BLaER1 (cell line): ENCODE measurements around the gene ACTR3.

Experiments
- H3K27ac ChIP-seq: shearing (Covaris generic); formaldehyde crosslinking; 2 replicates; pipeline ENCODE4 v1.8.1; 2022
- H3K27me3 ChIP-seq: shearing (Covaris generic); formaldehyde crosslinking; 2 replicates; pipeline ENCODE4 v1.8.1; 2022
- H3K36me3 ChIP-seq: shearing (Covaris generic); formaldehyde crosslinking; 2 replicates; pipeline ENCODE4 v1.8.1; 2022
- H3K4me1 ChIP-seq: shearing (Covaris generic); formaldehyde crosslinking; 2 replicates; pipeline ENCODE4 v1.8.1; 2022
- H3K4me2 ChIP-seq: shearing (Covaris generic); formaldehyde crosslinking; 2 replicates; pipeline ENCODE4 v1.8.1; 2022
- H3K4me3 ChIP-seq: shearing (Covaris generic); formaldehyde crosslinking; 2 replicates; pipeline ENCODE4 v1.8.1; 2022
- H3K9ac ChIP-seq: shearing (Covaris generic); formaldehyde crosslinking; 2 replicates; pipeline ENCODE4 v1.8.1; 2022
- H3K9me3 ChIP-seq: shearing (Covaris generic); formaldehyde crosslinking; 2 replicates; pipeline ENCODE4 v1.8.1; 2022
- H4K20me1 ChIP-seq: shearing (Covaris generic); formaldehyde crosslinking; 2 replicates; pipeline ENCODE4 v1.8.1; 2022
- Cebpa-rat ChIP-seq: shearing (Covaris generic); IDR thresholded peaks from 2 replicates; pipeline ENCODE4 v1.8.1; 2022

Gene ACTR3

DNA sequence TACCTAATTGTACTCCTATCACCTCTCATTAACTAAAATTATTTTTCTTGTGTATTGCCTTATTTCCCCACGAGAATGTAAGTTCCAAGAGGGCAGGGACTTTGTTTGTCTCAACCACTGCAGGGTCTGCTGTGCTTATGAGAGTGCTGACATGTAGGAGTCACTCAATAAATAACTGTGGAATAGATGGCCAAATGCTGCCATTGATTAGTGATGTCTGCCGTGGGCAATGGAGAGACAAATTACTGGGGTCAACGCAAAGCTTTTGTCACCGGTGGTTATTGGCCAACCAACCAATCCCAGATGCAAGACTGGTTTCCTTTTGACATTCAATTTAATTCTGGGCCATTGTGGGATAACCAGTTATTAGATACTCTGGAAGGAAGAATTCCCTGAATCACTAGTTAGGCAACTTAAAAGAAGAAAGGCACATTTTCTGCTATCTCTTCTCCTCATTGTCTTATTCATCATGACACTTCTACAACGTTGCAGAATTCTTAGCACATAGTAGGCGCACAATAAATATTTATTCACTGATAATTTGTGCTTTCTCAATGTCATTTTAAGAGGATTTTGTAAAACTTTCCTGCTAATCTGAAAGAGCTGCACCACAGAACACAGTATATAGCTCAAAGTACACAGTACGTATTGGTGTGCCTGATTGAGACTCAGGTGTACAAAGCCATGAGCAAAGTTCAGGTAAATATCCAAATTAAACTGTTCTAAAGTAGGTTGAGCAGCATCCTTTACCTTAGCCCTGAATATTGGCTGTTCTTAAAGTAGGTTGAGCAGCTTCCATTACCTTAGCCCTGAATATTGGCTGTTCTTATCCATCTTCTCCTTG is 95.9 kb downstream of the ACTR3 start:
- Histone ChIP-seq H4K20me1 (no peaks in the 10 kb centered on the region), H3K9me3 (no peaks in the 10 kb centered on the region)

GRCh38 chr2:113986762-113987290 is 96.9 kb downstream of the ACTR3 start:
- Histone ChIP-seq H3K9ac (no peak overlapping the region), H3K27me3 (no peaks in the 10 kb centered on the region), H3K9me3 (no peaks in the 10 kb centered on the region), H3K4me3 (no peak overlapping the region), H3K4me1 (no peaks in the 10 kb centered on the region), H3K27ac (no peak overlapping the region), H3K4me2 (no peak overlapping the region), H4K20me1 (no peaks in the 10 kb centered on the region), H3K36me3 (no peaks in the 10 kb centered on the region)
- TF ChIP-seq Cebpa-rat, result no peak

More for the DNA sequence above, 95.9 kb downstream of the ACTR3 start:
- TF ChIP-seq Cebpa-rat, result no peak
- Histone ChIP-seq H3K27ac (no peak overlapping the region), H3K36me3 (no peaks in the 10 kb centered on the region), H3K27me3 (no peaks in the 10 kb centered on the region), H3K4me2 (no peak overlapping the region), H3K4me1 (no peaks in the 10 kb centered on the region), H3K9ac (no peak overlapping the region), H3K4me3 (no peak overlapping the region)

DNA sequence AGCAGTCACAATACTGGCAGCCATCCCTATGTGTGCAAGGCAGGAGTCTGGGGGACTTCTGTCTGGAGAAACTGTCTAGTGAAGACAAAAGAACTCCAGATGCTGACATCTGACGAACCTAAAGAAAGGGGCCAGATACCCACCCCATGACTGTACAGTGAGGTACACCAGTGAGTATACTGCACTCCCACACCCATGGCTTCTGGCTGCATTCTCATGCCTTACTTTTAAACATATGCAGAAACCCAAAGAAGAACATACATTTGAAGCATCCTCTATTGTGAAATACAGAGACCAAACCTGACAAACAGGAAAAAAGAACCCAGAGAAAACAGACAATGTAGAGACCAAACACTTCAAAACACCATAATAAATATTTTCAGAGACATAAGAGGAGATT is 102.2 kb downstream of the ACTR3 start:
- H3K27me3 ChIP-seq, result no peaks in the 10 kb centered on the region
- H3K4me2 ChIP-seq, result no peak overlapping the region
- no peak overlapping the region for H3K9ac ChIP-seq
- H3K27ac ChIP-seq, result no peak overlapping the region
- no peaks in the 10 kb centered on the region for H4K20me1 ChIP-seq
- no peaks in the 10 kb centered on the region for H3K9me3 ChIP-seq
- no peaks in the 10 kb centered on the region for H3K4me1 ChIP-seq
- TF ChIP-seq Cebpa-rat, result no peak
- no peak overlapping the region for H3K4me3 ChIP-seq
- H3K36me3 ChIP-seq, result no peaks in the 10 kb centered on the region

DNA sequence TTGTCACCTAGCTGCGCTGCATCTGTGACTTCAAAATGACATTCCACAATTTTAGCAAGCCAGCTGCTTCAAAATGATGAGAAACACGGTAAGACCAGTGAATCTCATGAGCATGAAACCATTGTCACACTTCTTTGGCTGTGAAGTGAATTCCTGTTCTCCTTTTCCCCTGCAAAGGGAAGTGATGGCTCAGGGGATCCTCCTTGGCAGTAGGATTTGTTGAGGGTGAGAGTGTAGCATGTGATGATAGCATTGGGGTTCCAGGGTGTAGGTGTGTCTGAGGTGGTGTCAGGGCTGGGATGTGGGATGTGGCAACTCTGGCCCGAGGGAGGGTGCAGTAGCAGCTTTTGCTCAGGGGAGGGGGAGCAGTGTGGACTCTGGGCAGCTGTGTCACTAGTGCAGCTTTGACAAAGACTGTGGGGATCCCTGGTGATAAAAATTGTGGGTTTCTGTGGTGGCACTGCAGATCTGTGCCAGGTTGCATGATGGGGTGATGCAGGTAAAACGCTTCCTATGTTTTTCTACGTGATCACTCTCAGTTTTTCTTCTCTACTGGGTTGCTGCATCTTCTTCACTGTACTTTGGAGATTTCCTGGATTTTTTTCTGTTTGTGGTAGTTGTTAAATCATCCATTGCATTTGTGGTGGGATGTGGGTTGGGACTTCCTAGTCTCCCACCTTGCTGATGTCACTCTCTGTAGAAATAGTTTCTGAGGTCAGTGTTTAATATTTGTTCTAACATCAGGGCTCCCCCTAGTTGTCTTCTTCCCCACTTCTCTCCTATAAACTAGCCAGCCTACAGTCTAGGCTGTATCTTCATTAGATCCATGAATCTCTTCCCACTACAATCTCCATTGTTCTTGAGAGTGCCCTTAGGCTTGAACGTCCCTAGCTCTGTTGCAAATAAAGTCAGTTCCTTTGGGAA is 107.0 kb downstream of the ACTR3 start:
- H3K27me3 ChIP-seq, result no peaks in the 10 kb centered on the region
- H3K4me3 ChIP-seq, result no peak overlapping the region
- no peak for TF ChIP-seq Cebpa-rat
- H3K36me3 ChIP-seq, result no peaks in the 10 kb centered on the region
- H3K9ac ChIP-seq, result no peak overlapping the region
- H3K4me2 ChIP-seq, result no peak overlapping the region
- H3K27ac ChIP-seq, result no peak overlapping the region
- no peaks in the 10 kb centered on the region for H4K20me1 ChIP-seq
- H3K4me1 ChIP-seq, result no peaks in the 10 kb centered on the region
- no peaks in the 10 kb centered on the region for H3K9me3 ChIP-seq

GRCh38 chr2:114001152-114001551 is 111.3 kb downstream of the ACTR3 start:
- Histone ChIP-seq H3K36me3 (no peaks in the 10 kb centered on the region), H4K20me1 (no peaks in the 10 kb centered on the region), H3K4me3 (no peak overlapping the region), H3K27me3 (no peaks in the 10 kb centered on the region), H3K9ac (no peak overlapping the region), H3K27ac (no peak overlapping the region), H3K4me2 (no peak overlapping the region), H3K9me3 (no peaks in the 10 kb centered on the region), H3K4me1 (0 out of 2 replicates have a peak, but pooled peaks cover 4% of the 10 kb centered on the region)
- no peak for TF ChIP-seq Cebpa-rat

DNA sequence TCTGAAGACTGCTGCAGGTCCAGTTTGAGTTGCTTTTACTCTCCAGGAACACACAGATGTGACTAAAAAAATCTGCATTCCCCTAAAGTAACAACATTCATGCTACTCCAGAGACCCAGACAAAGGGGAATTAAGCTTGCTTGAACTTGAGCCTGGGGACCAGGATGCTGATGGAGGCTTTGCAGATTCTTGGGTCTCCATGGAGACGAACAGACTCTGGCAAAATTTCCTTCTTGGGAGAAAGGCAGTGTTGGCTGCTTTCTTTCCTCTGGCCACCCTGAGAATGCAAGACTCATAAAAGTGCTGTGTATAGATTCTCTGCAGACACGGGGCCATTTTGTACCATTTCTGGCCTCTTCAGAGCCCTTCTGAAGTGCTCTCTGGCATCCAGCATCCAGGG is 112.0 kb downstream of the ACTR3 start:
- TF ChIP-seq Cebpa-rat, result no peak
- no peak overlapping the region for H3K9ac ChIP-seq
- no peak overlapping the region for H3K4me3 ChIP-seq
- no peaks in the 10 kb centered on the region for H3K9me3 ChIP-seq
- no peaks in the 10 kb centered on the region for H3K27me3 ChIP-seq
- no peak overlapping the region for H3K27ac ChIP-seq
- H4K20me1 ChIP-seq, result no peaks in the 10 kb centered on the region
- 0 out of 2 replicates have a peak, but pooled peaks cover 4% of the 10 kb centered on the region for H3K4me1 ChIP-seq
- H3K36me3 ChIP-seq, result no peaks in the 10 kb centered on the region
- no peak overlapping the region for H3K4me2 ChIP-seq

- H3K36me3 ChIP-seq, result no peaks in the 10 kb centered on the region
- no peak overlapping the region for H3K4me2 ChIP-seq
- H3K27me3 ChIP-seq, result no peaks in the 10 kb centered on the region
- no peaks in the 10 kb centered on the region for H4K20me1 ChIP-seq
- no peaks in the 10 kb centered on the region for H3K9me3 ChIP-seq
- 0 out of 2 replicates have a peak, but pooled peaks cover 4% of the 10 kb centered on the region for H3K4me1 ChIP-seq
- no peak overlapping the region for H3K9ac ChIP-seq
- H3K27ac ChIP-seq, result no peak overlapping the region
- no peak for TF ChIP-seq Cebpa-rat
- H3K4me3 ChIP-seq, result no peak overlapping the region
Observed at GRCh38 chr2:114005110-114005783, 115.4 kb downstream of the ACTR3 start.

DNA sequence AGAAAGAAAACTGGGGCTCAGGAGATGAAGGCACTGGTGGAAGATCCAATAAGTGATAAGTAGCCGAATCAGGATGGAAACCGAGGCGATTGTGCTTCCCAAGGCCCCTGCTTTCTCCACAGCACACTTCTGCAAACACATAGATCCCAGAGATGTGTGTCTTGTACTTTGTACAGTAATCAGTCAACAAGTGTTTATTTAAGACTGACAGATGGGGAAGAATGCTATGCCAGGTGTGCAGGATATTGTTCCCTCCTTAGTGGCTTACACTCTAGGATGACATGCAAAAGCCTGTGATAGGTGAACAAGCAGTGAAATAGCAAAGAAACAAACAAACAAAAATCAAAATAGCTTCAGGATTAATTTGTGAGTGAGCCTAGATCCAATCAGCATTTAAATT is 116.6 kb downstream of the ACTR3 start:
- Histone ChIP-seq H3K9me3 (no peaks in the 10 kb centered on the region), H3K27me3 (no peaks in the 10 kb centered on the region), H3K4me1 (0 out of 2 replicates have a peak, but pooled peaks cover 4% of the 10 kb centered on the region), H4K20me1 (no peaks in the 10 kb centered on the region), H3K9ac (no peak overlapping the region), H3K4me2 (no peak overlapping the region), H3K27ac (no peak overlapping the region), H3K4me3 (no peak overlapping the region), H3K36me3 (no peaks in the 10 kb centered on the region)
- TF ChIP-seq Cebpa-rat, result no peak

DNA sequence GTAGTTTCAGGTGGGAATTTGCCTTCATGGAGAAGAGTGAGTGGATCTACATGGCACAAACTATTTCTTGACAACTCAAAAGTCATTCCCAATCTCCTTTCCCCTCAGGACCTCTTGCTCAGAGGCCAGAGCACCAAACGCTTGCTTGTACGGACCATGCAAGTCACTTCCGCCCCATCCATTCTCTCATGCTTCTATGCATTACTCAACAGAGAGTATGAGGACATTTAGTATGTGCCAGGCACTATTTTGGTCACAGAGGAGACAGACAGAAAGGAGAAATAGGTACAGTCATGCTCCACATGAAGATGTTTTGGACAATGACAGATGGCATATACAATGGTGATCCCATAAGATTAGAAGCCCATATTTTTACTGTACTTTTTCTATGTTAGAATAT is 117.5 kb downstream of the ACTR3 start:
- no peak overlapping the region for H3K9ac ChIP-seq
- no peaks in the 10 kb centered on the region for H3K27me3 ChIP-seq
- no peak for TF ChIP-seq Cebpa-rat
- H4K20me1 ChIP-seq, result no peaks in the 10 kb centered on the region
- H3K27ac ChIP-seq, result no peak overlapping the region
- H3K36me3 ChIP-seq, result no peaks in the 10 kb centered on the region
- no peak overlapping the region for H3K4me3 ChIP-seq
- no peak overlapping the region for H3K4me2 ChIP-seq
- no peaks in the 10 kb centered on the region for H3K9me3 ChIP-seq
- 0 out of 2 replicates have a peak, but pooled peaks cover 4% of the 10 kb centered on the region for H3K4me1 ChIP-seq
